Measurements from ENCODE around the gene RPS3.

The RPS3 gene

GRCh38 chr11:75420224-75421034 lies 21.1 kb downstream of the RPS3 start:
- DNase-seq, result no peak

- no peak for DNase-seq
Observed at GRCh38 chr11:75421035-75421602, 21.8 kb downstream of the RPS3 start.

GRCh38 chr11:75421902-75422247 lies 22.6 kb downstream of the RPS3 start:
- DNase-seq, result no peak

GRCh38 chr11:75422248-75423231 lies 23.2 kb downstream of the RPS3 start:
- peak; percentile 27 for DNase-seq

- no peak for DNase-seq
Observed at GRCh38 chr11:75423721-75424120, 24.4 kb downstream of the RPS3 start.

- no peak for DNase-seq
Observed at GRCh38 chr11:75424396-75424795, 25.1 kb downstream of the RPS3 start.

- no peak for DNase-seq
Observed at GRCh38 chr11:75425422-75425821, 26.1 kb downstream of the RPS3 start.

- no peak for DNase-seq
Observed at GRCh38 chr11:75426720-75427086, 27.4 kb downstream of the RPS3 start.

GRCh38 chr11:75427181-75427580 lies 27.9 kb downstream of the RPS3 start:
- DNase-seq, result no peak

- DNase-seq, result no peak
Observed at GRCh38 chr11:75428281-75428724, 29.0 kb downstream of the RPS3 start.

- no peak for DNase-seq
Observed at GRCh38 chr11:75428989-75429640, 29.8 kb downstream of the RPS3 start.

GRCh38 chr11:75429641-75429901 lies 30.3 kb downstream of the RPS3 start:
- no peak for DNase-seq

GRCh38 chr11:75429902-75430713 lies 30.8 kb downstream of the RPS3 start:
- peak; percentile 50 for DNase-seq

- no peak for DNase-seq
Observed at GRCh38 chr11:75430714-75431532, 31.6 kb downstream of the RPS3 start.

GRCh38 chr11:75431533-75432525 lies 32.5 kb downstream of the RPS3 start:
- no peak for DNase-seq

- peak; percentile 58 for DNase-seq
Observed at GRCh38 chr11:75432911-75433321, 33.6 kb downstream of the RPS3 start, which contains the start of gene KLHL35. TSS of gene KLHL35 (minus strand) at chr11:75433203. CDS start at chr11:75430629, 2,574 bp downstream.

GRCh38 chr11:75433443-75433842 lies 34.1 kb downstream of the RPS3 start:
- no peak for DNase-seq

GRCh38 chr11:75434051-75434450 lies 34.7 kb downstream of the RPS3 start:
- DNase-seq, result no peak

- DNase-seq, result no peak
Observed at GRCh38 chr11:75434886-75435570, 35.7 kb downstream of the RPS3 start.

Measured in NCI-H1105 treated with DMSO at 0.1 percent for 48 hours (cell line).